ENCODE measurements around the gene UFSP2.

Gene UFSP2

DNA sequence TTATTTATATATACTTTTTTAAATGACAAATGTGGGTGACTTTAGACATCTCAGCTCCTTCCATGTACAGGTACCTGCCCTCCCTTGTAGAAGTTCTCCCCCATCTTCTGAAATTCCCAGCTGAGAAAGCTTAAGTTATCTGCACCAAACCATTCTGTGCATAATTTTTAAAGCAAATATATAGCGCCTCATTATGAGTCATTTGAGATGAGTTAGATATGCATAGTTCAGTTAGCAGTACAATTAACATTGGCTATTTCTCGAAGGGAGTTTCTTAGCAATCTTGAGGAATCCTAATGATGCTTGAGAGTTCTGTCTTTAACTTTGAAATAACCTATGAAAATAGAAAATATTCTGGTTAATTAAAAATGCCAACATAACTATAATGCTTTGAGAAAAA is 19.4 kb upstream of the UFSP2 start:
- no peak overlapping the region for H3K4me2 ChIP-seq
- no peaks in the 10 kb centered on the region for H4K20me1 ChIP-seq (ENCODE audit: insufficient read depth)
- no peaks in the 10 kb centered on the region for H3K36me3 ChIP-seq (ENCODE audit: insufficient read depth)
- H3K4me3 ChIP-seq (IDR thresholded peaks at IDR 0.05; ENCODE audit: insufficient read depth, low read depth, low read length), result no peak overlapping the region
- H3K4me1 ChIP-seq (ENCODE audit: low read depth, poor library complexity, severe bottlenecking), result no peaks in the 10 kb centered on the region
- H3K27me3 ChIP-seq (ENCODE audit: insufficient read depth, low read depth), result no peaks in the 10 kb centered on the region
- TF ChIP-seq, protein P1, sequence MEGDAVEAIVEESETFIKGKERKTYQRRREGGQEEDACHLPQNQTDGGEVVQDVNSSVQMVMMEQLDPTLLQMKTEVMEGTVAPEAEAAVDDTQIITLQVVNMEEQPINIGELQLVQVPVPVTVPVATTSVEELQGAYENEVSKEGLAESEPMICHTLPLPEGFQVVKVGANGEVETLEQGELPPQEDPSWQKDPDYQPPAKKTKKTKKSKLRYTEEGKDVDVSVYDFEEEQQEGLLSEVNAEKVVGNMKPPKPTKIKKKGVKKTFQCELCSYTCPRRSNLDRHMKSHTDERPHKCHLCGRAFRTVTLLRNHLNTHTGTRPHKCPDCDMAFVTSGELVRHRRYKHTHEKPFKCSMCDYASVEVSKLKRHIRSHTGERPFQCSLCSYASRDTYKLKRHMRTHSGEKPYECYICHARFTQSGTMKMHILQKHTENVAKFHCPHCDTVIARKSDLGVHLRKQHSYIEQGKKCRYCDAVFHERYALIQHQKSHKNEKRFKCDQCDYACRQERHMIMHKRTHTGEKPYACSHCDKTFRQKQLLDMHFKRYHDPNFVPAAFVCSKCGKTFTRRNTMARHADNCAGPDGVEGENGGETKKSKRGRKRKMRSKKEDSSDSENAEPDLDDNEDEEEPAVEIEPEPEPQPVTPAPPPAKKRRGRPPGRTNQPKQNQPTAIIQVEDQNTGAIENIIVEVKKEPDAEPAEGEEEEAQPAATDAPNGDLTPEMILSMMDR (conservative IDR thresholded peaks at IDR 0.05; ENCODE audit: low read depth, low read length), result no peak
- H3K9ac ChIP-seq, result no peak overlapping the region
- no peak overlapping the region for H3K27ac ChIP-seq
- no peaks in the 10 kb centered on the region for H3K79me2 ChIP-seq (ENCODE audit: insufficient read depth, low read depth)
- H2AFZ ChIP-seq (ENCODE audit: low read depth), result no peak overlapping the region

DNA sequence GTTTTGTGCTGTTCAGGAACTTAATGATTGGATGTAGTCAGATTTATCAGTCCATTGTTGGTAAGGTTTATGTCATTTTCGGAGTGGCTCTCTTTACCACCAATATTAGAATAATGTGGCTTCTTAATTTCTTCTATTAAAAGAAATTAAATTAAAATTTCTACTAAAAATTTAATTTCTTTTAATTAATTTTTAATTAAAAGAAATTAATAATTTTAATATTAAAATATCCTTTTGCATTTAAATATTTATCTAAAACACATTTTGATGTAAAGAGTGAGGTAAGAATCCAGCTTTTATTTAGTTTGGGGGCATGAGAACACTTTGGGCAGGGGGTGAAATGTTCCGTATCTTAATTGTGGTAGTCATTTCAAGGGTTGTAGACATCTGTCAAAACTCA is 15.7 kb upstream of the UFSP2 start:
- no peak overlapping the region for H3K4me2 ChIP-seq
- H3K27ac ChIP-seq, result no peak overlapping the region
- H2AFZ ChIP-seq (ENCODE audit: low read depth), result no peak overlapping the region
- H3K9ac ChIP-seq, result no peak overlapping the region
- H3K27me3 ChIP-seq (ENCODE audit: insufficient read depth, low read depth), result no peaks in the 10 kb centered on the region
- H3K4me1 ChIP-seq (ENCODE audit: low read depth, poor library complexity, severe bottlenecking), result no peaks in the 10 kb centered on the region
- no peak overlapping the region for H3K4me3 ChIP-seq (IDR thresholded peaks at IDR 0.05; ENCODE audit: insufficient read depth, low read depth, low read length)
- no peaks in the 10 kb centered on the region for H3K79me2 ChIP-seq (ENCODE audit: insufficient read depth, low read depth)
- TF ChIP-seq, protein P1 (conservative IDR thresholded peaks at IDR 0.05; ENCODE audit: low read depth, low read length), result no peak
- no peaks in the 10 kb centered on the region for H3K36me3 ChIP-seq (ENCODE audit: insufficient read depth)
- no peaks in the 10 kb centered on the region for H4K20me1 ChIP-seq (ENCODE audit: insufficient read depth)

DNA sequence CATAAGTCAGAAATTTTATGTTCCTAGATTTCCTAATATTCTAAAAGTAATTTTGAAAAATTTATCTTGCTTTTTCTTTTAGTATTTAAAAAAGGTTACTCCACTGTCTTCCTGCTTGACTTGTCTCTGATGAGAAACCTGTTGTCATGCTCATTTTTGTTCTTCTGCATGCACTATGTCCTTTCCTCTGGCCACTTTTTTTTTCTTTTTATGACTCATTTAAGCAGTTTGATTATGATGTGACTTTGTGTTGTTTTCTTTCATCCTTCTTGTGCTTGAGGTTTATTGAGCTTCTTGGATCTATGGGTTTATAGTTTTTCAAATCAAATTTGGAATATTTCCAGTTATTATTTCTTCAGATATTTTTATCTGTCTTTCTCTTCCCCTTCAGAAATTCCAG is 12.0 kb upstream of the UFSP2 start:
- H3K4me3 ChIP-seq (IDR thresholded peaks at IDR 0.05; ENCODE audit: insufficient read depth, low read depth, low read length), result no peak overlapping the region

DNA sequence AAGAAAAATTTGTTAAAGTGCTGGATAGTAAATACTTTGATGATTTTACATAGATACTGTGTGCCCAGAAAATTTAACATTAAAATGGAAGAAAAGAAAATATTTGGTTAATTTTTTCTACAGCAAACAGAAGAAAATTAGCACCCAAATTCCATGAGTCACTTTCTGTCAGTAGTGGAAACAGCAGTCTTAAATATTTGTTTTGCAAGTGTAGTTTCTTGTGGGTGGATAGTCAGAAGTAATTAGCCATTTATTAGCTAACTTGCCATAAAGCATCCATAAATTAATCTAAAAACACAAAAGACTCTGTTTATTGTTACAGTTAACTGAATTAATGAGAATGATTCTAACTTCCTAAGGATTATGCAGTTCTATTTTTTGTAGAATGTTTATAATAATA is 9.7 kb upstream of the UFSP2 start:
- H3K4me2 ChIP-seq, result no peak overlapping the region
- no peaks in the 10 kb centered on the region for H3K27me3 ChIP-seq (ENCODE audit: insufficient read depth, low read depth)
- no peak overlapping the region for H3K9ac ChIP-seq
- TF ChIP-seq, protein P1 (conservative IDR thresholded peaks at IDR 0.05; ENCODE audit: low read depth, low read length), result no peak
- no peaks in the 10 kb centered on the region for H4K20me1 ChIP-seq (ENCODE audit: insufficient read depth)
- no peak overlapping the region for H3K4me3 ChIP-seq (IDR thresholded peaks at IDR 0.05; ENCODE audit: insufficient read depth, low read depth, low read length)
- no peak overlapping the region for H2AFZ ChIP-seq (ENCODE audit: low read depth)
- no peaks in the 10 kb centered on the region for H3K4me1 ChIP-seq (ENCODE audit: low read depth, poor library complexity, severe bottlenecking)
- H3K27ac ChIP-seq, result no peak overlapping the region
- no peaks in the 10 kb centered on the region for H3K36me3 ChIP-seq (ENCODE audit: insufficient read depth)
- no peaks in the 10 kb centered on the region for H3K79me2 ChIP-seq (ENCODE audit: insufficient read depth, low read depth)

More for the DNA sequence above, 12.0 kb upstream of the UFSP2 start:
- Histone ChIP-seq H2AFZ (ENCODE audit: low read depth) (no peak overlapping the region), H3K9ac (no peak overlapping the region), H3K4me1 (ENCODE audit: low read depth, poor library complexity, severe bottlenecking) (no peaks in the 10 kb centered on the region), H3K27me3 (ENCODE audit: insufficient read depth, low read depth) (no peaks in the 10 kb centered on the region), H4K20me1 (ENCODE audit: insufficient read depth) (no peaks in the 10 kb centered on the region), H3K27ac (no peak overlapping the region), H3K4me2 (no peak overlapping the region), H3K36me3 (ENCODE audit: insufficient read depth) (no peaks in the 10 kb centered on the region), H3K79me2 (ENCODE audit: insufficient read depth, low read depth) (no peaks in the 10 kb centered on the region)
- TF ChIP-seq, protein P1 (conservative IDR thresholded peaks at IDR 0.05; ENCODE audit: low read depth, low read length), result no peak
